CD14-positive monocyte (primary cell): Measurements from ENCODE around the gene GPR161. TPM values are rescaled to one million over a fixed set of nuclear protein-coding genes. Genes with fewer than 3 reads are reported as not detected.
A peak's percentile ranks its signal among the peaks of the same experiment; 100 is the strongest.

Source experiments
- DNase-seq, 3 donors: peaks; one replicate each; pipeline ENCODE4 v3.0.0-alpha.2; 2011 to 2022
- H2AFZ ChIP-seq: 2 replicates; pipeline ENCODE4 v1.6.0; 2012; ENCODE audit warnings: mild to moderate bottlenecking, low read depth, low read length, inconsistent platforms; ENCODE audit not compliant: insufficient read depth, poor library complexity, severe bottlenecking
- H3K27ac ChIP-seq, 2 donors: 1 replicate in 1 of 2; 2 replicates in 1 of 2; pipeline ENCODE4 v1.5.1; 2012 to 2013; ENCODE audit warnings: low read length in 2 of 2, control low read depth in 1 of 2, inconsistent platforms in 1 of 2, low read depth in 1 of 2, mild to moderate bottlenecking in 1 of 2
- H3K27me3 ChIP-seq, 2 donors: one replicate each; pipeline versions ENCODE4 v1.6.0 to v1.6.1; 2011 to 2013; ENCODE audit warnings: low read length in 2 of 2; ENCODE audit not compliant: control insufficient read depth in 2 of 2, insufficient read depth in 2 of 2
- H3K36me3 ChIP-seq, 2 donors: replicated peaks in 1 of 2; 1 replicate in 1 of 2; 2 replicates in 1 of 2; pipeline versions ENCODE4 v1.5.1 to v1.6.1; 2012 to 2013; ENCODE audit warnings: low read length in 2 of 2, control low read depth in 1 of 2, inconsistent platforms in 1 of 2, mild to moderate bottlenecking in 1 of 2; ENCODE audit not compliant: insufficient read depth in 2 of 2, control insufficient read depth in 1 of 2
- H3K4me1 ChIP-seq, 2 donors: 1 replicate in 1 of 2; 2 replicates in 1 of 2; pipeline versions ENCODE4 v1.5.1 to v1.6.1; 2012 to 2013; ENCODE audit warnings: low read length in 2 of 2, control low read depth in 1 of 2, inconsistent platforms in 1 of 2, mild to moderate bottlenecking in 1 of 2, moderate library complexity in 1 of 2; ENCODE audit not compliant: insufficient read depth in 2 of 2, control insufficient read depth in 1 of 2
- H3K4me2 ChIP-seq: replicated peaks from 2 replicates; pipeline ENCODE3; 2012; ENCODE audit warnings: low read length, moderate library complexity, mild to moderate bottlenecking; ENCODE audit not compliant: poor library complexity, severe bottlenecking; ENCODE audit errors: extremely low read depth
- H3K4me3 ChIP-seq, 3 experiments: fragments of 200-600 bp in 1 of 3; sonication (generic) in 1 of 3; replicated peaks in 1 of 3; 1 replicate in 2 of 3; 2 replicates in 1 of 3; pipeline ENCODE4 v1.5.1; 2011 to 2013; ENCODE audit warnings: low read length in 3 of 3, mild to moderate bottlenecking in 3 of 3, control low read depth in 2 of 3, low read depth in 2 of 3, inconsistent platforms in 1 of 3, moderate library complexity in 1 of 3
- H3K79me2 ChIP-seq: 2 replicates; pipeline ENCODE4 v1.6.0; 2012; ENCODE audit warnings: mild to moderate bottlenecking, control low read depth, inconsistent platforms, low read length, moderate library complexity; ENCODE audit not compliant: insufficient read depth
- H3K9ac ChIP-seq: 2 replicates; pipeline ENCODE4 v1.6.0; 2017; ENCODE audit warnings: low read length, mild to moderate bottlenecking; ENCODE audit not compliant: insufficient read depth, poor library complexity, severe bottlenecking
- H3K9me3 ChIP-seq, 2 donors: replicated peaks in 1 of 2; 1 replicate in 1 of 2; 2 replicates in 1 of 2; pipeline versions ENCODE4 v1.5.1 to v1.6.1; 2012 to 2013; ENCODE audit warnings: low read length in 2 of 2, control low read depth in 1 of 2; ENCODE audit not compliant: control insufficient read depth in 1 of 2, insufficient read depth in 1 of 2
- H4K20me1 ChIP-seq: 2 replicates; pipeline ENCODE4 v1.6.0; 2012; ENCODE audit warnings: mild to moderate bottlenecking, low read length, control low read depth, moderate library complexity; ENCODE audit not compliant: insufficient read depth
- H3K27ac Mint-ChIP-seq, 7 donors: one replicate each; pipeline ENCODE4 v1.8.0; 2020; ENCODE audit warnings: mild to moderate bottlenecking in 7 of 7, mixed read lengths in 7 of 7, moderate library complexity in 6 of 7, inconsistent platforms in 2 of 7
- H3K27me3 Mint-ChIP-seq, 3 donors: one replicate each; pipeline ENCODE4 v1.8.0; 2021 to 2022; ENCODE audit warnings: low read depth in 3 of 3, mild to moderate bottlenecking in 3 of 3, mixed read lengths in 3 of 3, moderate library complexity in 3 of 3, inconsistent platforms in 1 of 3
- H3K36me3 Mint-ChIP-seq, 2 donors: one replicate each; pipeline ENCODE4 v1.8.0; 2020; ENCODE audit warnings: mixed read lengths in 2 of 2, inconsistent platforms in 1 of 2, mild to moderate bottlenecking in 1 of 2
- H3K4me1 Mint-ChIP-seq: one replicate; pipeline ENCODE4 v1.8.0; 2020; ENCODE audit warnings: mild to moderate bottlenecking, mixed read lengths
- H3K4me3 Mint-ChIP-seq, 2 donors: one replicate each; pipeline ENCODE4 v1.8.0; 2020; ENCODE audit warnings: mild to moderate bottlenecking in 2 of 2, mixed read lengths in 2 of 2, moderate library complexity in 1 of 2
- H3K9me3 Mint-ChIP-seq, 7 donors: one replicate each; pipeline ENCODE4 v1.8.0; 2020 to 2022; ENCODE audit warnings: mixed read lengths in 7 of 7, mild to moderate bottlenecking in 6 of 7, moderate library complexity in 6 of 7, inconsistent platforms in 2 of 7
- WGBS: methylation state at CpG from one replicate; pipeline ENCODE4 v1.1.5; 2013; ENCODE audit warnings: missing lambda C conversion rate; ENCODE audit not compliant: insufficient coverage; 5-methylcytosine and 5-hydroxymethylcytosine counted together
- intact Hi-C, 2 donors: fragments of 100-400 bp; cut with micrococcal nuclease; formaldehyde crosslinking; loops; one replicate each; pipeline versions ENCODE4 v1.15.0 to v1.15.1; 2023
- polyA plus RNA-seq, 3 donors: library from polyadenylated mRNA; depleted of rRNA in 1 of 3; unstranded in 2 of 3; stranded (reverse) in 1 of 3; fragments of 300-500 nt in 2 of 3; fragments of >200 nt in 1 of 3; fragmentation: Illumina TruSeq in 2 of 3; gene quantifications; 1 replicate in 2 of 3; 2 replicates in 1 of 3; pipeline ENCODE4 v1.2.3, GENCODE V29; 2012 to 2021
- TF ChIP-seq, protein P1 (sequence below): fragments of 200-600 bp; IDR thresholded peaks from one replicate; pipeline ENCODE4 v1.8.0; 2022; ENCODE audit warnings: antibody characterized with exemption, mild to moderate bottlenecking

Gene GPR161
- polyA plus RNA-seq, 3 donors = 0.65 TPM; not detected in 2

GRCh38 chr1:168135921-168136708, 615 bp downstream of the GPR161 start:
- H3K4me1 ChIP-seq = peaks cover 11 to 16% of the 10 kb centered on the region in 2 donors
- H3K9me3 ChIP-seq = no peaks in the 10 kb centered on the region
- intact Hi-C loops = no loop called here
- H2AFZ ChIP-seq = peak overlapping the region; percentile 68
- no peak for DNase-seq
- H3K27me3 ChIP-seq = peaks cover 24 to 44% of the 10 kb centered on the region in 2 donors
- under 1% methylated on average over 62 of the region's 63 CpGs for WGBS
- H3K36me3 ChIP-seq = no peaks in the 10 kb centered on the region
- H4K20me1 ChIP-seq = no peaks in the 10 kb centered on the region
- TF ChIP-seq, protein P1, sequence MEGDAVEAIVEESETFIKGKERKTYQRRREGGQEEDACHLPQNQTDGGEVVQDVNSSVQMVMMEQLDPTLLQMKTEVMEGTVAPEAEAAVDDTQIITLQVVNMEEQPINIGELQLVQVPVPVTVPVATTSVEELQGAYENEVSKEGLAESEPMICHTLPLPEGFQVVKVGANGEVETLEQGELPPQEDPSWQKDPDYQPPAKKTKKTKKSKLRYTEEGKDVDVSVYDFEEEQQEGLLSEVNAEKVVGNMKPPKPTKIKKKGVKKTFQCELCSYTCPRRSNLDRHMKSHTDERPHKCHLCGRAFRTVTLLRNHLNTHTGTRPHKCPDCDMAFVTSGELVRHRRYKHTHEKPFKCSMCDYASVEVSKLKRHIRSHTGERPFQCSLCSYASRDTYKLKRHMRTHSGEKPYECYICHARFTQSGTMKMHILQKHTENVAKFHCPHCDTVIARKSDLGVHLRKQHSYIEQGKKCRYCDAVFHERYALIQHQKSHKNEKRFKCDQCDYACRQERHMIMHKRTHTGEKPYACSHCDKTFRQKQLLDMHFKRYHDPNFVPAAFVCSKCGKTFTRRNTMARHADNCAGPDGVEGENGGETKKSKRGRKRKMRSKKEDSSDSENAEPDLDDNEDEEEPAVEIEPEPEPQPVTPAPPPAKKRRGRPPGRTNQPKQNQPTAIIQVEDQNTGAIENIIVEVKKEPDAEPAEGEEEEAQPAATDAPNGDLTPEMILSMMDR = no peak
- peaks cover 4 to 11% of the 10 kb centered on the region in 2 donors for H3K36me3 Mint-ChIP-seq
- peak overlapping the region; percentile 57 for H3K9ac ChIP-seq
- H3K4me1 Mint-ChIP-seq = peaks cover 16% of the 10 kb centered on the region
- H3K27ac ChIP-seq = no peak overlapping the region
- H3K27me3 Mint-ChIP-seq = peaks cover 38 to 56% (median 46%) of the 10 kb centered on the region in 3 donors
- H3K27ac Mint-ChIP-seq = peak overlapping the region in 1 of 7 donors; percentile 27
- peak overlapping the region; percentile 54 to 81 (median 55) for H3K4me3 ChIP-seq
- peak overlapping the region; percentile 80 to 89 for H3K4me3 Mint-ChIP-seq
- H3K4me2 ChIP-seq = peak overlapping the region; percentile 79
- no peaks in the 10 kb centered on the region for H3K79me2 ChIP-seq
- peaks cover 0 to 21% (median 5%) of the 10 kb centered on the region in 7 donors for H3K9me3 Mint-ChIP-seq

DNA sequence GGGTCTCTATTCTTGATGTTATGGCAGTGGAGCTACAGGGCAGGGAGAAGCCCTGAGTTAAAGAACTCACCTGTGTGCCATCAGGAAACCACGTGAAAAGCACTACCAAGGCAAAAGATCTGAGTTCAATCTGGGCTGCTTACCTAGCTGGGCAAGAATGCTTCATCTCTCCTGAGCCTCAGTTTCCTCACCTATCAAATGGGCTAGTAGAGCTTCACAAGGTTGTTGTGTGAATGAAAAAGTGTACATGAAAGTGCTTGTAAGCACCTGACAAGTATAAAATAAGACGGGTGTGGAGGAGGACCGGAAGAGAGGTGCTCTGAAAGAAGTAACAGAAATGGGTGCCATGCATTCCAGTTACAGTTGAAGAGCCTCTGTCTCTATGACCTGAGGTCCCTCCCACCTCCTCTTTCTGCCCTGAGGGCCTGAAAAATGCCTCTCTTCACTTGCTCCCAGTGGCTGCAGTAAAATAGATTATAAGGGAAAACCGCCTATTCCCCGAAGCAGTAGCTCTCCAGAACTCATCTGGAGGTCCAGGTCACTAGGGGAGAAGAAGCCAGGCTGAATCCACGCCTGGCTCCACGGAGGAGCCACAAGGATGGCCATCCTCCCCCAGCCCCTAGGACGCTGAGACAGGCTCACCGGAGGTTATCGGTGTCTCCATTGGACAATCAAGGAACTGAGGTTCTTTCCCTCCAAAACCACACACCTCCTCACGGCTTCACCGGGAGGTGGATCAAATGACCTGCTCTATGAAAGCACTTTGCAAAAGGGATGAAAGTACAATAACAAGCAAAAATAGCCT, 1.4 kb downstream of the GPR161 start:
- TF ChIP-seq, protein P1 = no peak
- Histone ChIP-seq H3K79me2 (no peaks in the 10 kb centered on the region), H4K20me1 (no peaks in the 10 kb centered on the region), H3K9me3 (no peaks in the 10 kb centered on the region), H3K9ac (peak overlapping the region; percentile 57), H3K4me3 (peak overlapping the region; percentile 54 to 81 (median 55)), H3K27me3 (peaks cover 24 to 44% of the 10 kb centered on the region in 2 donors), H3K36me3 (no peaks in the 10 kb centered on the region), H3K4me2 (peak overlapping the region; percentile 79), H3K4me1 (peaks cover 11 to 16% of the 10 kb centered on the region in 2 donors), H2AFZ (peak overlapping the region; percentile 68), H3K27ac (no peak overlapping the region)
- H3K9me3 Mint-ChIP-seq = peaks cover 0 to 21% (median 5%) of the 10 kb centered on the region in 7 donors
- peaks cover 16% of the 10 kb centered on the region for H3K4me1 Mint-ChIP-seq
- DNase-seq = no peak
- intact Hi-C loops = no loop called here
- H3K36me3 Mint-ChIP-seq = peaks cover 4 to 11% of the 10 kb centered on the region in 2 donors
- peak overlapping the region; percentile 80 to 89 for H3K4me3 Mint-ChIP-seq
- peaks cover 36 to 58% (median 45%) of the 10 kb centered on the region in 3 donors for H3K27me3 Mint-ChIP-seq
- H3K27ac Mint-ChIP-seq = peak overlapping the region in 3 of 7 donors; percentile 23 to 59 (median 27)
- 51% methylated on average over 10 of the region's 12 CpGs for WGBS
